Cardiac ventricle fibroblast (primary cell): Measurements from ENCODE around the gene ZNF333. TPM values are rescaled to one million over a fixed set of nuclear protein-coding genes. Genes with fewer than 3 reads are reported as not detected.

Experiments used
- total RNA-seq: library from RNA; depleted of rRNA; stranded (reverse); fragments of >200 nt; gene quantifications from 2 replicates; pipeline ENCODE4 v1.2.3, GENCODE V29; 2015

ZNF333 gene
- total RNA-seq, result 7.5 and 11.4 TPM in 2 replicates

GRCh38 chr19:14689598-14690503 is at the start of gene ZNF333:
Gene ZNF333, plus strand, starts transcription at chr19:14690048. Its CDS starts 3,444 bp downstream, at chr19:14693492.

GRCh38 chr19:14674764-14675163 is 15.1 kb upstream of the ZNF333 start, which contains the start of gene ADGRE3:
Gene ADGRE3, minus strand, starts transcription at chr19:14674844. Its CDS starts 74 bp downstream, at chr19:14674770.

GRCh38 chr19:14778110-14778845 is 88.4 kb downstream of the ZNF333 start, which contains the start of gene ADGRE2:
Gene ADGRE2, minus strand, starts transcription at chr19:14778560. Its CDS starts 1,804 bp downstream, at chr19:14776756.

Other genes with a start within 250 kb of the ZNF333 start
- gene PTGER1, start 214.7 kb upstream of the ZNF333 start, total RNA-seq, result 0.44 and 0.56 TPM in 2 replicates
- 50.0 and 51.2 TPM in 2 replicates for gene GIPC1, start 193.9 kb upstream of the ZNF333 start, total RNA-seq
- gene DNAJB1, start 171.7 kb upstream of the ZNF333 start, total RNA-seq, result 49.2 and 56.2 TPM in 2 replicates
- 35.4 and 44.0 TPM in 2 replicates for gene TECR, start 160.5 kb upstream of the ZNF333 start, total RNA-seq
- 230 and 276 TPM in 2 replicates for gene NDUFB7, start 118.0 kb upstream of the ZNF333 start, total RNA-seq
- not detected in 2 replicates for gene CLEC17A, start 107.0 kb upstream of the ZNF333 start, total RNA-seq
- gene ADGRE3, start 15.2 kb upstream of the ZNF333 start, total RNA-seq, result not detected in 2 replicates
- 0.24 and 0.31 TPM in 2 replicates for gene ADGRE2, start 88.5 kb downstream of the ZNF333 start, total RNA-seq
- not detected in 2 replicates for gene OR7A5, start 145.1 kb downstream of the ZNF333 start, total RNA-seq
- gene OR7C1, start 145.1 kb downstream of the ZNF333 start, total RNA-seq, result not detected in 2 replicates
- not detected in 2 replicates for gene OR7A10, start 158.9 kb downstream of the ZNF333 start, total RNA-seq
- gene OR7A17, start 196.1 kb downstream of the ZNF333 start, total RNA-seq, result not detected in 2 replicates